ENCODE measurements around the gene CASP9.

Gene CASP9

GRCh38 chr1:15531003-15531402 lies 7.0 kb upstream of the CASP9 start:
- no peak overlapping the region for H3K4me3 ChIP-seq (ENCODE audit: control insufficient read depth, low read depth, low read length)
- no peak for TF ChIP-seq CTCF (conservative IDR thresholded peaks at IDR 0.05; ENCODE audit: control insufficient read depth, insufficient read depth, low read depth, low read length)
- no peak for DNase-seq (ENCODE audit: low read depth)

GRCh38 chr1:15526490-15527339 lies 2.7 kb upstream of the CASP9 start, which contains the start of gene DNAJC16:
DNAJC16 (plus strand) TSS chr1:15526848; CDS start chr1:15529106, 2,258 bp downstream.
- DNase-seq (ENCODE audit: low read depth): peak; percentile 100
- peak; percentile 30 for TF ChIP-seq CTCF (conservative IDR thresholded peaks at IDR 0.05; ENCODE audit: control insufficient read depth, insufficient read depth, low read depth, low read length)
- H3K4me3 ChIP-seq (ENCODE audit: control insufficient read depth, low read depth, low read length): peak within 1 kb of the TSS; percentile 79

GRCh38 chr1:15526021-15526489 lies 2.0 kb upstream of the CASP9 start:
- TF ChIP-seq CTCF (conservative IDR thresholded peaks at IDR 0.05; ENCODE audit: control insufficient read depth, insufficient read depth, low read depth, low read length): no peak
- DNase-seq (ENCODE audit: low read depth): no peak
- peak overlapping the region; percentile 42 for H3K4me3 ChIP-seq (ENCODE audit: control insufficient read depth, low read depth, low read length)

GRCh38 chr1:15525050-15526020 lies 1.3 kb upstream of the CASP9 start:
- H3K4me3 ChIP-seq (ENCODE audit: control insufficient read depth, low read depth, low read length): peak overlapping the region; percentile 79
- TF ChIP-seq CTCF (conservative IDR thresholded peaks at IDR 0.05; ENCODE audit: control insufficient read depth, insufficient read depth, low read depth, low read length): no peak
- peak; percentile 3 for DNase-seq (ENCODE audit: low read depth)

- DNase-seq (ENCODE audit: low read depth): peak; percentile 98
- TF ChIP-seq CTCF (conservative IDR thresholded peaks at IDR 0.05; ENCODE audit: control insufficient read depth, insufficient read depth, low read depth, low read length): no peak
- H3K4me3 ChIP-seq (ENCODE audit: control insufficient read depth, low read depth, low read length): peak overlapping the region; percentile 70
These were observed 451 bp upstream of the CASP9 start for GRCh38 chr1:15524283-15525049.

Measured in fibroblast of mammary gland (primary cell).